DND-41 (cell line): ENCODE results near the gene CABYR.

Experiments used
- CTCF ChIP-seq: IDR thresholded peaks from 2 replicates; pipeline ENCODE4 v1.5.1; 2012; ENCODE audit warnings: borderline replicate concordance, low read length, moderate library complexity, mild to moderate bottlenecking; ENCODE audit not compliant: poor library complexity, severe bottlenecking; ENCODE audit errors: extremely low read depth
- EZH2 ChIP-seq: IDR thresholded peaks from 3 replicates; pipeline ENCODE4 v1.6.1; 2012; ENCODE audit warnings: borderline replicate concordance, low read depth, mild to moderate bottlenecking, moderate library complexity, low read length, inconsistent platforms; ENCODE audit not compliant: severe bottlenecking

DNA sequence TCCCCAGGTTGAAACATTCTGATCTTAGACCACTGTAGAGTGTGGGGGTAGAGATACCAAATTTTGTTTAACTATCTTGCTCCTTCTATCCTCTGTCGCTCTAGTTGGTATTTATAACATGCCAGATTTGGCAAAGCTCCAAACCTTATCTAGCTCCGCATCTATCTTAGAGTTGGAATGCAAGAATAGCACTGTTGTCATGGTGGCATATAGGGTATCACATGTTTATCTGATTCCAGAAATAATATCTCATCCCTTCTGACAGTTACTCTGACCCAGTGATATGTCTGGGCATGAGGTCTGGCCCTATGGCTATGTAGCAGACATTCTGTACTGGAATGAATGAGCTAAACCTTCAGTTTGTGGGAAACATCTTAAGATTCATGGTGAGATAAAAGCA lies 51.7 kb downstream of the CABYR start:
- TF ChIP-seq EZH2 (no peak), CTCF (no peak)
